ENCODE data around the gene TSPAN15.

GRCh38 chr10:69492091-69492745 lies 41.0 kb downstream of the TSPAN15 start:
- no peak for TF ChIP-seq POLR2A (IDR thresholded peaks at IDR 0.05)
- no peak for TF ChIP-seq CTCF (IDR thresholded peaks at IDR 0.05)
- TF ChIP-seq EP300 (IDR thresholded peaks at IDR 0.05), result no peak
- TF ChIP-seq POLR2AphosphoS5 (IDR thresholded peaks at IDR 0.05), result no peak
